NOMO-1 (cell line): ENCODE results near the gene TSPEAR.

Experiments used
- DNase-seq, 2 experiments: peaks; one replicate each; lab custom pipeline; 2025; ENCODE audit not compliant: unreplicated experiment in 2 of 2; lab: John Stamatoyannopoulos, UW

The TSPEAR gene

GRCh38 chr21:44479556-44480199 is 231.7 kb downstream of the TSPEAR start:
- peak in 1 of 2 experiments; percentile 6 for DNase-seq

GRCh38 chr21:44478801-44479167 is 232.6 kb downstream of the TSPEAR start:
- no peak for DNase-seq

GRCh38 chr21:44478124-44478800 is 233.1 kb downstream of the TSPEAR start:
- DNase-seq = no peak

GRCh38 chr21:44477712-44478111 is 233.7 kb downstream of the TSPEAR start:
- DNase-seq = no peak

DNA sequence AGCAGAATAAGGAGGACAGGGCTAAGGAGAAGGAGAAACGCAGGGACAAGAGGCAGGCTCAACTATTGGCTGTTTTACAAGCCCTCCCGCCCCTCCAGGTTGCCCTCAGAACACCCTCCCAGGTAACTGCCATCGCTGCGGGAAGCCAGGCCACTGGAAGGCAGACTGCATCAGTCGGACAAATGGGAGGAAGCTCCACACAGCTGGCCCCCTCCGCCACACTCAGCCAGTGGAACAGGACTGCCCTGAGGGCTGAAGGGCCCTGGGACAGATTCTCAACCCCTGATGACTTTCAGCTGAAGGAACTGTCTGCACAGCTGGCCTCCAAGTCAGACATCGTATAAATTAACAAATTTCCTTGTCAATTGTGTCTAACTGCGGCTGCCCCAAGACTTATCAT is 234.2 kb downstream of the TSPEAR start:
- no peak for DNase-seq

DNA sequence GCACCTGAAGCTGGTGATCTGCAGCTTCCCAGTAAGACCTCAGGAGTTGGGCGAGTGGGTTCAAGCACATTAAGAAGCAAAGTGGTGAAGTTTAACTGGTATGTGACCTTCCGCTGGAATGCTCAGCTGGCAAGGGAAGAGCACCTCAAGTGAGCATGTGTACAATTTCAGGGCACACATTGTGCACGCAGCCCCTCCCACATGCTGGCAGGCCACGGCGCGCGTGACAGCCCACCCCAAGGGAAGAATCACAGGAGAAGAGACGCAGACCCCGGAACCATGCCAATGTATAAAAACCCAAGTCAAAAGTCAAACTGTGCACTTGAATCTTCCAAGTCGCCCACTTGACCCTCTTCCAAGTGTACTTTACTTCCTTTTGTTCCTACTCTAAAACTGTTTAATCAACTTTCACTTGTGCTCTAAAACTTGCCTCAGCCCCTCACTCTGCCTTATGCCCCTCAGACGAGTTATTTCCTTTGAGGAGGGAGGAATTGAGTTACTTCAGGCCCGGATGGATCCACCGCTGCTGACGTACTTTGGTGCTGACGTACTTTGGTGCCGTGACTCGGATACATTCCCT is 236.0 kb downstream of the TSPEAR start:
- DNase-seq = no peak

- DNase-seq = no peak
Observed at GRCh38 chr21:44473915-44474555, 237.3 kb downstream of the TSPEAR start.

- DNase-seq = no peak
Observed at GRCh38 chr21:44471996-44472395, 239.4 kb downstream of the TSPEAR start.

GRCh38 chr21:44471341-44471740 is 240.0 kb downstream of the TSPEAR start:
- no peak for DNase-seq

GRCh38 chr21:44467859-44468195 is 243.5 kb downstream of the TSPEAR start:
- no peak for DNase-seq

- no peak for DNase-seq
Observed at GRCh38 chr21:44466996-44467858, 244.1 kb downstream of the TSPEAR start.

DNA sequence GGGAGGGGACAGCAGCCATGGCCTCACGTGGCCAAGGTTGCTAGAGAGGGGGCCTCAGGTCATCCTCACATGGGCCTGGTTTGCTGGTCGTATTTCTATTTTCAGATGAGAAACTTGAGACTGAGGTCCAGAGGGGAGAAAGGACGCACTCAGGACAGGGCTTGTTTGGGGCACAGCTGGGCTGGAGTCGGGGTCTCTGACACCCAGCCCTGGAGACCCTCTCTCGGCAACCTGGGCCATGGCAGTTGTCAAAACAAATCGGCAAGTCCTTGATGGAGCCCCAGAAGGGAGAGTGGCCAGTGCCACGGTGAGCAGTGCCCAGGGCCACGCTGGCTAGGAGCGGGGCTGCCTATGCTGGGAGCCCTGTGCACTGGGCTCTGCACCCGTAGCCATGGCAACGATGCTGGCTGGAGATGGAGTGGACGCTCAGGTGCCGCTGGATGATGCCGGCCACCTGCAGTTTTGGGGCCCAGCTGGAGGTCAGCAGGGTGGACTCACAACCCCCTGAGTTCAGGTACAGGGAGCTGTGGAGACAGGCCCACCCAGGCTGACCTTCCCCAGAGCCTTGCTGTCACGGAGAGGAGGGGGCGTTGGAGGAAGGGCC is 244.9 kb downstream of the TSPEAR start:
- no peak for DNase-seq

- no peak for DNase-seq
Observed at GRCh38 chr21:44464351-44464750, 247.0 kb downstream of the TSPEAR start.

DNA sequence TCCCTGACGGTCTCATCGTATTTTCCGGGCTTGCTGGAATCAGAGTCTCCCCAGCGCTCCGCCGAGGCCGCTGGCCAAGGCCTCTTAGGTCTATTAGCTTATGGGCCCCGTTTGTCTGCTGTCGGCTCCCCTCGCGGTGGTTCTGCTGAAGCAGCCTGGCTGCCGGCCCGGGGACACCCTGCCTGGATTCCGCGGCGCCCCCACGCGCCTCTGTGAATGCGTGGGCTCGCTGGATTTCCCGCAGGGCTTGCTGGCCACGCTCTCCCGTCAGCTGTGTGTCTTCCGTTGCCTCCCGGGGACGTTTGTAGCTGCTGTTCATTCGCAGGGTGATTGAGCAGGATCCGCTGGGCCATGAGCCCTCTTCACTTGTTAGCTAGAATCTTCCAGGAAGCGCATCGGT is 247.6 kb downstream of the TSPEAR start:
- DNase-seq = no peak

DNA sequence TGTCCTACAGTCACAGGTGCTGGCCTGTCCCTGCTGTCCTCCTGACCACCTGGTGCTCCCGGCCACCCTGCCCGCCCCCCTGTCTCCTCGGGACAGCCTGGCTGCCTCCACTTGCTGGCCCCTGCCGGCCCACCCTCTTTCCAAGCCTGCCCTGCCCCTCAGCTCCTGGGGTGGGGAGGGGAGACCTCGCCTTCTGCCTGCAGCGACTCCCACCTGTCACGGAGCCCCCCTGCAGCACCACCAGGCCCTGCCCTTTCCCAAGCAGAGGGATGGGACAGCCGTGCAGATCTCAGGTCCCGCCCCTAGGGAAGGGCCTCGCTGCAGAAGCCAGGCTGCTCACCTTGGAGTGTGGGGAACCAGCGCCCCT is 248.6 kb downstream of the TSPEAR start:
- DNase-seq = no peak

- no peak for DNase-seq
Observed at GRCh38 chr21:44462086-44462833, 249.1 kb downstream of the TSPEAR start.

DNA sequence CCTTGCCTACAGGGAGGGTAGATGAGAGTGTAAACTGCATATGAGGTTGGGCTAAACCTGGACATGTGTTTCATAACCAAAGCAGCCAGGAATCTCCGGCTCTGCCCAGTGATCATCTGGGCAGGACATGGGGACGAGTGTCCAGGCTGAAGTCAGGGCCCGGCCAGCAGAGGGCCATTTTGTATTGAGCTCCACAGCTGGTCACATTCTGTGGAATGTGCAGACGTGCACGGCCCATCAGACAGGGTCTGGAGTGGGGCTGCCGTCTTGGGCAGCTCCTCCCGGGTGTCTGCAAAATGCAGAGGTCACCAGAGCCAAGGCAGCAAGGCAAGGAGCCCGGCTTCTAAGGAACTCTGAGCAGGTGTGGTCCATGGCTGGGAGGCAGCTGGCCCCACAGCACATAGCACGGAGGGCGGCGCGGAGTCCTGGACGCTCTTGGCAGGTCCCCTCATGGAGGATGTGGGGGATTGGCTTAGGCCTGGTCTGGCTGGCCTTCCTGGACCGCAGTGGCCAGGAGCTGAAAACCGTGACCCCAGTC is 249.8 kb downstream of the TSPEAR start:
- no peak for DNase-seq

DNA sequence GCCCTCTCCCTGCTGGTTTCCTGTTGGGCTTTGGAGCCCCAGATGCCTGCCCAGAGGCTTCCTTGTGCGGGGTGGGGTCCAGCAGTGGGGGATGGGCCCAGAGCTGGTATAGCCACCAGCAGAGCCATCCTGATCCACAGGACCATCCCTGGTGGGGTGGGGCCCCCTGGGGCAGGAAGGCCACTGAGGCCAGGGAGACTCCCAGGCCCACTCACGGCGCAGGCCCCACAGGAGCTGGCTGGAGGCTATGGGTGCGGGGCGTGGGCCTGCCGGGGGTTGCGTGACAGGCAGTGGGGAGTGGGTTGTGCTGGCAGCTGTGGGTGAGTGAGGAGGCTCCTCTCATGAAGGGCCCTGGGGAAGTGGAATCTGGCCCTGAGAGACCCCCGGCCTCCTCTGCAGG is 250.4 kb downstream of the TSPEAR start:
- no peak for DNase-seq

GRCh38 chr21:44460441-44460755 is 251.0 kb downstream of the TSPEAR start:
- no peak for DNase-seq
